Muscle of leg (tissue), 11 donors: Measurements from ENCODE around the gene RPS6KA6. TPM values are rescaled to one million over a fixed set of nuclear protein-coding genes. Genes with fewer than 3 reads are reported as not detected.
A peak's percentile ranks its signal among the peaks of the same experiment; 100 is the strongest.

Source experiments
- DNase-seq: peaks from one replicate; pipeline ENCODE4 v3.0.0; 2013
- H3K27ac ChIP-seq: one replicate; pipeline ENCODE4 v1.5.1; 2013; ENCODE audit warnings: mild to moderate bottlenecking, low read length, control low read depth
- H3K27me3 ChIP-seq: one replicate; pipeline ENCODE4 v1.6.1; 2013; ENCODE audit warnings: low read length; ENCODE audit not compliant: control insufficient read depth, insufficient read depth
- H3K36me3 ChIP-seq: one replicate; pipeline ENCODE4 v1.6.1; 2013; ENCODE audit warnings: low read length; ENCODE audit not compliant: control insufficient read depth, insufficient read depth
- H3K4me1 ChIP-seq: one replicate; pipeline ENCODE4 v1.6.1; 2013; ENCODE audit warnings: low read length; ENCODE audit not compliant: control insufficient read depth, insufficient read depth
- H3K4me3 ChIP-seq: one replicate; pipeline ENCODE4 v1.5.1; 2013; ENCODE audit warnings: low read length, control low read depth
- H3K9me3 ChIP-seq: replicated peaks from 2 replicates; pipeline ENCODE4 v1.6.1; 2013; ENCODE audit warnings: low read depth, low read length; ENCODE audit not compliant: control insufficient read depth
- WGBS: methylation state at CpG from one replicate; pipeline ENCODE4 v1.1.5; 2013; ENCODE audit warnings: missing lambda C conversion rate; ENCODE audit not compliant: insufficient coverage; 5-methylcytosine and 5-hydroxymethylcytosine counted together
- polyA plus RNA-seq, 8 donors: library from polyadenylated mRNA; unstranded; fragments of 120-200 nt; gene quantifications; one replicate each; pipeline versions ENCODE4 v1.2.1 to v1.2.3, GENCODE V29; 2013; ENCODE audit warnings: inconsistent platforms in 1 of 8, low replicate concordance in 1 of 8; ENCODE audit not compliant: insufficient read length in 8 of 8, insufficient read depth in 1 of 8
- total RNA-seq: library from RNA; stranded (reverse); fragments of 120-200 nt; gene quantifications from one replicate; pipeline ENCODE4 v1.2.4, GENCODE V29; 2013

RPS6KA6 gene
- total and polyA plus RNA-seq, 9 donors: 2.3 to 5.0 (median 4.0) TPM

GRCh38 chrX:84168574-84168973, 19.4 kb downstream of the RPS6KA6 start:
- DNase-seq: no peak
- H3K9me3 ChIP-seq: no peaks in the 10 kb centered on the region
- H3K27me3 ChIP-seq: no peaks in the 10 kb centered on the region
- no peaks in the 10 kb centered on the region for H3K4me1 ChIP-seq
- no CpG with 5 or more reads among the region's 2 CpGs for WGBS
- H3K4me3 ChIP-seq: no peak overlapping the region
- H3K27ac ChIP-seq: no peak overlapping the region
- no peaks in the 10 kb centered on the region for H3K36me3 ChIP-seq

GRCh38 chrX:84168095-84168494, 19.9 kb downstream of the RPS6KA6 start:
- Histone ChIP-seq H3K27me3 (no peaks in the 10 kb centered on the region), H3K36me3 (no peaks in the 10 kb centered on the region), H3K9me3 (no peaks in the 10 kb centered on the region), H3K4me1 (no peaks in the 10 kb centered on the region), H3K27ac (no peak overlapping the region), H3K4me3 (no peak overlapping the region)
- 35% methylated on average over 2 of the region's 2 CpGs for WGBS
- no peak for DNase-seq

- WGBS: no CpG with 5 or more reads among the region's 1 CpG
- Histone ChIP-seq H3K27ac (no peak overlapping the region), H3K4me1 (no peaks in the 10 kb centered on the region), H3K4me3 (no peak overlapping the region), H3K36me3 (no peaks in the 10 kb centered on the region), H3K9me3 (no peaks in the 10 kb centered on the region), H3K27me3 (no peaks in the 10 kb centered on the region)
- peak; percentile 39 for DNase-seq
These were observed 22.3 kb downstream of the RPS6KA6 start for GRCh38 chrX:84165711-84166110.

GRCh38 chrX:84162401-84162800, 25.6 kb downstream of the RPS6KA6 start:
- Histone ChIP-seq H3K4me1 (no peaks in the 10 kb centered on the region), H3K27ac (no peak overlapping the region), H3K27me3 (no peaks in the 10 kb centered on the region), H3K36me3 (no peaks in the 10 kb centered on the region), H3K4me3 (no peak overlapping the region), H3K9me3 (no peaks in the 10 kb centered on the region)
- DNase-seq: no peak

- H3K4me3 ChIP-seq: no peak overlapping the region
- H3K27me3 ChIP-seq: no peaks in the 10 kb centered on the region
- DNase-seq: no peak
These were observed 26.4 kb downstream of the RPS6KA6 start for GRCh38 chrX:84161641-84162040.

GRCh38 chrX:84160736-84161135, 27.3 kb downstream of the RPS6KA6 start:
- Histone ChIP-seq H3K27ac (no peak overlapping the region), H3K9me3 (no peaks in the 10 kb centered on the region), H3K4me3 (no peak overlapping the region), H3K27me3 (no peaks in the 10 kb centered on the region), H3K4me1 (no peaks in the 10 kb centered on the region), H3K36me3 (no peaks in the 10 kb centered on the region)
- no CpG with 5 or more reads among the region's 4 CpGs for WGBS
- no peak for DNase-seq

More at GRCh38 chrX:84161641-84162040, 26.4 kb downstream of the RPS6KA6 start:
- Histone ChIP-seq H3K36me3 (no peaks in the 10 kb centered on the region), H3K9me3 (no peaks in the 10 kb centered on the region), H3K27ac (no peak overlapping the region), H3K4me1 (no peaks in the 10 kb centered on the region)

GRCh38 chrX:84156821-84157220, 31.2 kb downstream of the RPS6KA6 start:
- Histone ChIP-seq H3K4me1 (no peaks in the 10 kb centered on the region), H3K36me3 (no peaks in the 10 kb centered on the region), H3K27me3 (no peaks in the 10 kb centered on the region), H3K9me3 (no peaks in the 10 kb centered on the region), H3K4me3 (no peak overlapping the region), H3K27ac (no peak overlapping the region)
- WGBS: no CpG with 5 or more reads among the region's 1 CpG
- no peak for DNase-seq

GRCh38 chrX:84155938-84156337, 32.1 kb downstream of the RPS6KA6 start:
- no peak overlapping the region for H3K27ac ChIP-seq
- H3K36me3 ChIP-seq: no peaks in the 10 kb centered on the region
- H3K9me3 ChIP-seq: no peaks in the 10 kb centered on the region
- DNase-seq: no peak
- WGBS: no CpG with 5 or more reads among the region's 3 CpGs
- no peaks in the 10 kb centered on the region for H3K4me1 ChIP-seq
- H3K27me3 ChIP-seq: no peaks in the 10 kb centered on the region
- no peak overlapping the region for H3K4me3 ChIP-seq

GRCh38 chrX:84153538-84153937, 34.5 kb downstream of the RPS6KA6 start:
- no peak for DNase-seq
- Histone ChIP-seq H3K9me3 (no peaks in the 10 kb centered on the region), H3K27ac (no peak overlapping the region), H3K36me3 (no peaks in the 10 kb centered on the region), H3K27me3 (no peaks in the 10 kb centered on the region), H3K4me1 (no peaks in the 10 kb centered on the region), H3K4me3 (no peak overlapping the region)
- WGBS: no CpG with 5 or more reads among the region's 1 CpG

GRCh38 chrX:84144991-84145390, 43.0 kb downstream of the RPS6KA6 start:
- Histone ChIP-seq H3K4me1 (no peaks in the 10 kb centered on the region), H3K9me3 (no peaks in the 10 kb centered on the region), H3K27ac (no peak overlapping the region), H3K36me3 (no peaks in the 10 kb centered on the region), H3K4me3 (no peak overlapping the region), H3K27me3 (no peaks in the 10 kb centered on the region)
- DNase-seq: no peak
- no CpG with 5 or more reads among the region's 3 CpGs for WGBS

GRCh38 chrX:84144281-84144680, 43.7 kb downstream of the RPS6KA6 start:
- WGBS: no CpG with 5 or more reads among the region's 1 CpG

More at GRCh38 chrX:84144281-84144680, 43.7 kb downstream of the RPS6KA6 start:
- no peak overlapping the region for H3K4me3 ChIP-seq
- no peaks in the 10 kb centered on the region for H3K4me1 ChIP-seq
- no peaks in the 10 kb centered on the region for H3K9me3 ChIP-seq
- no peaks in the 10 kb centered on the region for H3K36me3 ChIP-seq
- no peak for DNase-seq
- no peak overlapping the region for H3K27ac ChIP-seq
- no peaks in the 10 kb centered on the region for H3K27me3 ChIP-seq
